Myocyte (in vitro differentiated cells): ENCODE measurements around the gene IGLON5. TPM values are rescaled to one million over a fixed set of nuclear protein-coding genes. Genes with fewer than 3 reads are reported as not detected.
A peak's percentile ranks its signal among the peaks of the same experiment; 100 is the strongest.

ENCODE experiments used
- DNase-seq: peaks from one replicate; pipeline ENCODE4 v3.0.0-alpha.2; 2012; ENCODE audit warnings: low read depth
- total RNA-seq: library from RNA; depleted of rRNA; stranded (reverse); fragments of >200 nt; gene quantifications from 2 replicates; pipeline ENCODE4 v1.2.3, GENCODE V29; 2014

The IGLON5 gene
- total RNA-seq, 1 donor from 2014 or later = not detected

DNA sequence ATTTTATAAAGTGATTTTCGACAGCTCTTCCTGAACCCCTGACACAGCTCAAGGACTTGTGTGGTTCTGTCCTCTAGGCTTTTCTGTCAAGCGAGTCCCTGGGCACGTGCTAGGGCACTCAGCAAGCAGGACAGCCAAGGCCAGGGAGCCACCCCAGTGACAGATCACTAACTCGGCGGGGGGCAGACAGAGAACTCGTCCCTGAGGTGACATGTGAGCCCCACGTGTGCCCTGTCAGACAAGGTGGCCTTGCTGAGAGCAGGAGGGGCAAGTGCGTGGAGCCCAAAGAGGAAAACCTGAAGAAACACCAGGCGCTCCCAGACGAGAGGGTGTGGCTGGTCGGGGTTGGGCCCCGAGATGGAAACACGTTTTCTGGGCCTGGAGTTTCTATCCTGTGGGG, 49.8 kb downstream of the IGLON5 start:
- no peak for DNase-seq

DNA sequence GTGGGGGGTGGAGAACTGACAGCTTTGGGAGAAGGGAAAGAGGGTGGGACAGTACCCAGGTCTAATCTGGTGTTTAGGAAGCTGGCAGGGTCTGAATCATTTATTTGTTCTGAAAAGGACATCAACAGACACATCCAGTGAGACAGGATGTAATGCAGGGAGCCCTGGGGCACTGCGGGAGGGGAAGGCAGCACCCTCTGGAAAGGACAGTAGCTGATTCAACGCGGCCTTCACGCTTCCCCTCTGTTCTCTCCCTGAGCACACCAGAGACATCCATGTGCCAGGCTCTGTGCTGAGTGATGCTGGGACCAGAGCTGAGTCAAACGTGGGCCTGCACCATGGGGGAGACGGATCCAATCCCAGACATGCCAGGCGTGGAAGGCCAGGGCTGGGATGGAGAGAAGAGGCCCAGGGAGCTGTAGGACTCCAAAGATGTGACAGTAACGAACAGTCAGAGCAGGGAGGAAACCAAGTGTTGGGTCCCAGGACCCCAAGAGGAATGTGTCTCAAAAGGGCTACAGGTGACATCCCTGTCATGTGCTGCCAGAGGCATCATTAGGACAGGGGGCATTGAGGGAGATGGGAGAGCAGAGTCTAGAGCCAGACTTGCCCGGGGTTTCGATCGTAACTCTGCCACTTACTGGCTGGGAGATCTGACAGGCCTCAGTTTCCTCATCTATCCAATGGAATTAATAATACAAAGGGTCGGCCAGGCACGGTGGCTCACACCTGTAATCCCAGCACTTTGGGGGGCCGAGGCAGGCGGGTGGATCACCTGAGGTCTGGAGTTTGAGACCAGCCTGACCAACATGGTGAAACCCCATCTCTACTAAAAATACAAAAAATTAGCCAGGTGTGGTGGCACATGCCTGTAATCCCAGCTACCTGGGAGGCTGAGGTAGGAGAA, 53.0 kb downstream of the IGLON5 start:
- no peak for DNase-seq

DNA sequence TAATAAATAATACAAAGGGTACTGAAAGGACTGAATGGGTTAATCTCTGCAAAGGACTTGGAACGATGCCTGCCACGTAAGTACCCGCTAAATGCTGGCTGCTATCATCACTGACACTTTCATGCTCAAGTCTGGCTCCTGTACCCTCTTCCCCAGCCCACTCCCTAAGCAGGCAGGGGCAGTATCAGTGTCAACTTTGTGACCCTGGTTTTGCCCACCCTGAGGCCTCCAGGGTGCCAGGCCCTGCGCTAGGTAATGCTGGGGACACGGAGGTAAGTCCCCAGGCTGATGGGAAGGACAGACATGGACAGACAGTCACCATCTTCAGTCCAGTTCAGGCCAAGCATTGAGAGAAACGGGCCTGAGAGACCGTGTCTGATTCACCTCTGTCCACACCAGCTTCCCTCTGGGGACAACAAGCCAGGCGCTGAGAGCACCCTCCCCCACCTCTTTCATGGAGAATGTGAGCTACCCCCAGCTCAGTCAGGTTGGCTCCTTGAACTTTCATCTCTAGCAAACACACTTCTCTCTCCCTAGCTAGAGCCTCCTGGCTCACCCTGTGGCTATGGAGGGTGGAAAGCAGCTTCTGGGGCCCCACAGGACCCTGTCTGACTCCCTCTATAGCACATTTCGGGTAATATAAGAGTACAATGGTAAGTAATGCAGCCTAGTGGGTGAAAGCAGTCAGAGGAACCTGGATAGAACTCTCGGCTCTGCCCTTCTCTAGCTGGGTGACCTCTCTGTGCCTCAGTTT, 53.9 kb downstream of the IGLON5 start:
- DNase-seq = peak; percentile 42

DNA sequence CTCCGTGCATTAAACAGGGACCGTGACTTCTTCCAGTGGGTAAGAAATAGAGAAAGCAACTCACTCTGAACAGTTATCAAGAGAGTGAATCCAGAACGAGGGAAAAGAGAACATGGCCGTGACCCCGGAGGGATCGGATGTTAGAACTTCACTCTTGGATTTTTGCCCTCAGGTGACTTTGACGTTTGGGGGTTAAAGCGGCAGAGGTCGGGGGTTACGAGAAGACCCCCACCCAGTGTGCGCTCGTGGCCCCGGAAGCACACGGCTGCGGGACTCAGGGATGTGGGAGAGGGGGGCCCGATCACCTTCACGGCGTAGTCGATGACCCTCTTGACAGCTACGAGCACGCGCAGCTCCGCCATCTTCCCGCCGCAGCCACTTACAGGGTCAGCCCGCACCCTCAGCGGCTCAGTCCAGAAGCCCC, 54.5 kb downstream of the IGLON5 start, which contains the start of gene ETFB:
TSS of gene ETFB (minus strand) at position 424 of the 424 bp plus-strand sequence. CDS start at position 362, 62 bp downstream.
- peak; percentile 31 for DNase-seq

DNA sequence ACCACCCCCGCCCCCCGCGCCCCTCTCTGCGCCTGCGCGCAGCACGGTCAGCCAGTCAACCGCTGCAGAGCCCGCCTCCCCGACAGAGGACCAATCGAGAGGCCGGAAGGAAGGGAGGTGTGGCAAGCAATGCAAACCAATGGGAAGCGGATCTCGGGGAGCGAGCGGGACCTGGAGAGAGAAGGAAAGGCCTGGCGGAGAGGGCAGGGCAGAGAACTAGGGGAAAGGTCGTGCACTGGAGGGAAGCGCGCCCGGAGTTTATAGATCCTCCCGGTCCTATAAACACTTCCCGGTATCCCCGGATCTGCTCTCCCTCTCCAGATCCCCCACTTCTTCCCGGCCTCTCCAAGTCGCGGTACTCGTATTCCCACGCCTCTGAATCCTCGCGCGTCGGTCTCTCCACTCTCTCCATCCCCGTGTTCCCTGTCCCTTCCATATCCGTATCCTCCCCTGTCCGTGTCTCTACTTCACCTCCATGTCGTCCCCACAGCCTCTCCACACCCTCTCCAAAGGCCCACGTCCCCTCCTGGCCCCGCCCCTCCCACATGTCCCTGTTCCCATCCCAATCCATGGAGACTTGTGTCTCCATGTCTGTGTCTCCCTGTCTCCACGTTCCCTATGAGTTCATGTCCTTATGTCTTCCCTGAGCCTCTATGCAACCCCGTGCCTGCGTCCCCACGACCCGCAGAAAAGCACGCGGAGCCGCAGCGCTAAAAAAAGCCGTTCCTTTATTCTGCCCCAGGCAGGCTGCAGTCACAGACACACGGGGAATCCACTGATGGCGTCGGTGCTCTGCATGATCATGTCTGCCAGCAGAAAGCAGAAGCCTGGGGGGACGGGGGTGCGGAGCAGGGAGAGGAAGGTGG, 55.2 kb downstream of the IGLON5 start:
- peak; percentile 99 for DNase-seq

DNA sequence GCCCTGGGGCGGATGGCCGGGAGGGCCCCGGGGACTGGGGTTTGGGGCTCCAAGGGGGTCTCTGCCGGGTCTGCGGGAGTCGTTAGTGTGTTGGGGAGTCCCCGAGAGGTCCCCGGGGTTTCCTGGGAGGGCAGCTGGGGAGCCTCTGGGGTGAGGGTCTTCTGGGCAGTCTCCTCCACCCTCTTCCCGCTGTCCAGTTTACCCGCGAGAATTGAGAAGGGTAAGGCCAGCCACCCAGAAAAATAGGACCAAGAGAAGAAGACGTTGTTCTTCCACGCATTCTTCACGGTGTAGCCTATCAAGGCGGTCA, 55.8 kb downstream of the IGLON5 start:
- no peak for DNase-seq

DNA sequence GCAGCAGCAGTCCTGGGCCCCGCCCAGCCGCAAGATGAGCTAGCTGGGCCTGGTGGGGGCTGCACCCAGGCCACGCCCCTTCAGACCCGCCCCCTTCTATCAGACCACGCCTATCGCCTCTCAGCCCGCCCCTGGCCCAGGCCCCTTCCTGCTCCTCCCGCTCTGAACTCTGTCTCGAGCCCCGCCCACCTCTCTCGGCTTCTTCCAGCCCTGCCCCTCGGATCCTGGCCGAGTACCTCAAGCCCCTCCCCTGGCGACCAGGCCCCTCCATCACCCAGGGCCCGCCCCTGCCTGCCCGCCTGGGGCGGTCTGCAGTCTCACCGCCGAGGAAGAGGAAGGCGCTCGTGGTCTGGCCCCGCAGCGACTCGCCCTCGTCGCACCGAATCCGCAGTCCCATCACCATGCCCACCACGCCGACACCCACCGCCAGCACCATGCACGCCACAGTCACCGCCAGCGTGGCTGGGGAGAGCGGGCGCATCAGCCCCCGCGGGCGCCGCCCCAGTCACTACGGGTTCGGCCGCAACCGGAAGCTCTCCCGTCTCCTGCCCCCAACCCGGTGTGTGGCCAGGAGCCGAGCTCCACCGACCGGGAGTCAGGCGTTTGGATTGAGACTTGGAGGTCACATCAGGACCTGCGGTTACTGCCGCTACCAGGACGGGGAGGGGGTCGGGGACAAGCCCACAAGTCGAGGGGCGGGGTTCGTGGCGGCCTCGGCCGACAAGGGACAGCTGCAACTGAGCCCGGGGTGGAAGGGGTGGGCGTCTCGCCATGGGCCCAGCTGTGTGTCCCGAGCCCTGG, 56.3 kb downstream of the IGLON5 start:
- DNase-seq = peak; percentile 98

DNA sequence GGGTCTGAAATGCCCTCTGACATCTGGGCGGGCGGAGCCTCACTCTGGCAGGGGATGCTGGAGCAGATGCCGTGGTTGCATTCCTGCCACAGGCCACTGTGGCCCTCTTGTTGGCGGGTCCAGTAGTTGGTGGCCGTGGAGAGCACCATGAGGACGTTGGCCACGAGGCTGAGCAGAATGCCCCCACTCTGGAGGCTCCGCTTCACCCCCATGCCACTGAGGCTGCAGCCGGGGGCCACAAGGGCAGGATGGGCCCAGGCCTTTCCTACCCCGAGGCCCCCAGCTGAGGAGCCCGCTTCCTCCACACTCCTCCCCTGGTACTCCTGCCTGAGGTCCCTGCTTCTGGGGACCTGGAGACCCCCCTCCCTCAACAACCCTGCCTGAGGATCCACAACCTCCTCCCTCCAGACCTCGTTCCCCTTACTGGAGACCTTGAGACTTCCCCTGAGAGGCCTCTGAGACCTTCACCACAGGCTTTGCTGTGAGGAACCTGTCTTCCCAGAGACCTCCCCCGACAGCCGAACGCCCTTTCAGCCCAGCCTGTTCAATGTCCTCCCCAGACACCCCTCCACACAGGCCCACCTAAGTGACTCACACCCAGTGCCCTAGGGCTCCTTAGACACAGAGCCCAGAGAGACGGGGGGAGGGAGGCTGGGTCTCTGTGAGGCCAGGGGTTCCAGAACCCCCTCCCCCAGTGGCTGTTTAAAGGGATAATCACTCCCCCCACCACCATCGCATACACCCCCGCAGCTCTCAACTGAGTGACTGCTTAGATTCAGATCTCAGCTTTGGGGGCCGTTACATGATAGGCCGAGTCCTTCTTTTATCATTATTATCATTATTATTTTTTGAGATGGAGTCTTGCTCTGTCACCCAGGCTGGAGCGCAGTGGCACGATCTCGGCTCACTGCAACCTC, 57.2 kb downstream of the IGLON5 start, which contains the start of gene CLDND2:
TSS of gene CLDND2 (minus strand) at position 638 of the 917 bp plus-strand sequence. CDS start at position 212, 426 bp downstream.
- DNase-seq = no peak

DNA sequence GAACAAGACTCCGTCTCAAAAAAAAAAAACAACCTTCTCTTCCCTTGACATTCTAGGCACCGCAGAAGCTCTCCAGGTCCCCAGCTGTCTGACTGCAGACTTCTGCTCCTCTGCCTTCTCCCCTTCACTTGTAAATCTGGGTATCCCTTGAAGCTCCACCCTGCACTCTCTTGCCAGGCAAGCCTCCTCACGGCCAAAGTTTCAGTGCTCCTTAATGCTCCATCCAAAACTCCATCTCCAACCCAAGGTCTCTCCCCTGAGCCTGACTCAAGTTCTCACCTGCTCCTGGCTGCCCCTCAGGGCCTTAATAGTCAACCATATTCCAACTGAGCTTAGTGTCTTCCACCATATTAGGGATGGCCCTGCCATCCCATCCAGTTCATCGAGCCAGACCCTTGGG, 58.8 kb downstream of the IGLON5 start:
- DNase-seq = no peak

DNA sequence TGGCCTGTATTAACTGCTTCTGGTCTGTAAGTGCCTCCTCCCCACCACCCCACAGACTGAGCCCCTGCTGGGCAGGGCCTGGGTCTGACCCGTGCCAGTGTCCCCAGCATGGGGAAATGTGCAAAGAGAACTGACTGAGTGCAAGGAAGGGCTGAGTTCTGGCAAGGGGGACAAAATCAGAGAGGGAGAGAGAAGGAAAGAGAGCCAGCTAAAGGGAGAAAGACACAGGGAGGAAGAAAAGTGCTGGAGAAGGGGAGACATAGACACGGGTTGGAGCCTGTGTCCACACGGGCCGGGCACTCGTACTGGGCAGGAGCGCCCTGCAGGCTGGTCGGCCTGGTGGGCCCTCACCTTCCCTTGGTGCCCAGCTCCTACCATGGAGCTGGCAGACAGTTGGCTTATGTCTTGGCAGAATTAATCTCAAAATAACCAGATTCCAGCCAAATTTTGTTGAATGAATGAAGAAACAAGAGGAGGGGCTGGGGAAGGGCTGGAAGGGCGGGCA, 59.8 kb downstream of the IGLON5 start:
- DNase-seq = no peak

DNA sequence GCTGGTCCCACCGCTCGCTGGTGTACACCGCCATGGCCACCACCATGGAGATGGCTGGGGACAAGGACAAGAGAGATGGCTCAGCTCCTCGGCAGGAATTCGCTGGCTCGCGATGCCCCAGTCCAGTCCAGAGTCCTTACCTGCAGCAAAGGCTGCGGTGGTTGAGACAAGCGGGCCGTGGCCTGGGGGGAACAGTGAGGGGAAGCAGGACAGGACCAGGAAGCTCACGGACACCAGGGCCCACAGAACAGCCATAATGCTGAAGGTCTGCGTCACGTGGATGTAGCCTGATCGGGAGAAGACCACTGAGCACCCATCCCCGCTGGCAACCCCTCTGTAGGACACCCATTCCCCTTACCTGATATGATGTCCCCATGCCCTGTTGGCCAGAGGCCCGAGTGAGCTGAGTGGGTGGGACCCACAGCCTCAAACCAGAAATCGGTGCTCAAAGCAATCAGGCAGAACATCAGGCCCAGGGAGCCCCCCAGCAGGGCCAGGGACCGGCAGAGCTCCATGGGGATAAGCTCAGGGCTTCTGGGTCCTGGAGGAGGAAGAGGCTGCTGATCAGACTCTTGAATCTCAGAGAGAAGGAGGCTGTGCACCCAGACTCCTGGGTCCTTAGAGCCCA, 60.7 kb downstream of the IGLON5 start:
- no peak for DNase-seq

DNA sequence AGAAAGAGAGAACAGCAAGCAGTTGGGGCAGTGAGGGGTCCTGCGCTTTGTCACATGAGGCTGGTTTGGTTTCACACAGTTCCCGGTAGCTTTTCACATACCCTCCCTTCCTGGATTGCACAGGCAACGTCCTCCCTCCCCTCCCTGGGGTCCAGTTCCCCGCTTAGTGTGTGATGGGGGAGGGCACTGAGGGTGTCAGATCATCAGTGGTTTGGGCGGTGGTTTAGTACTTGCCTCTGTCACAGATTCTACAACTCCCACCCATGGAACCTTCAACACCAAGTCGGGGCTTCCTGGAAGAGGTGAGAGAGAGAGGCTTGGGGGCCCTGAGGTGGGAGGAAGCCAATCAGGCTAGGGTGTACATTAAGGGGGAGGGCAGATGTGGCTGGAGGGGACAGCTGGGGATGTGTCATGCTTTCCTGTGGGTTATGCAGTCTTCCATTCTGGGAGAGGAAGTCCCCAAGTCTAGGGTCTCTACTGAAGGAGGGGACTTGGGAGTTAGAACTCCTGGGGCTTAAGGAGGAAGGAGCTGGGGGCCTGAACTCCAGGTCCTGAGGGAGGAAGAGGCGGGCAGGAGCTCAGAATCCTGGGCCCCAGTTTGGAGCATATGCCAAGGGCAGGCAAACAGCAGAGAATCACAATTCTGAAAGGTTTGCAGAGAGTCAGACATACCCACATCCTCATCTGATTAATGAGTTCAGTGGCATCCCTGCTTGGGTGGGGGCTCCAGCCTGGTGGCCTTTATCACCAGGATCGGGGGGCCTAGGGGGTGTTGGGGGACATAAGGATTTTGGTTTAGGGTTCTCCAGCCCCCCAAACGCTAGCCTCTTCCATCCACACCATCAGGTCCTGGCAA, 61.4 kb downstream of the IGLON5 start, which contains the start of gene NKG7:
TSS of gene NKG7 (minus strand) at position 6 of the 856 bp plus-strand sequence. CDS start 119 bp downstream, outside the sequence.
- no peak for DNase-seq

DNA sequence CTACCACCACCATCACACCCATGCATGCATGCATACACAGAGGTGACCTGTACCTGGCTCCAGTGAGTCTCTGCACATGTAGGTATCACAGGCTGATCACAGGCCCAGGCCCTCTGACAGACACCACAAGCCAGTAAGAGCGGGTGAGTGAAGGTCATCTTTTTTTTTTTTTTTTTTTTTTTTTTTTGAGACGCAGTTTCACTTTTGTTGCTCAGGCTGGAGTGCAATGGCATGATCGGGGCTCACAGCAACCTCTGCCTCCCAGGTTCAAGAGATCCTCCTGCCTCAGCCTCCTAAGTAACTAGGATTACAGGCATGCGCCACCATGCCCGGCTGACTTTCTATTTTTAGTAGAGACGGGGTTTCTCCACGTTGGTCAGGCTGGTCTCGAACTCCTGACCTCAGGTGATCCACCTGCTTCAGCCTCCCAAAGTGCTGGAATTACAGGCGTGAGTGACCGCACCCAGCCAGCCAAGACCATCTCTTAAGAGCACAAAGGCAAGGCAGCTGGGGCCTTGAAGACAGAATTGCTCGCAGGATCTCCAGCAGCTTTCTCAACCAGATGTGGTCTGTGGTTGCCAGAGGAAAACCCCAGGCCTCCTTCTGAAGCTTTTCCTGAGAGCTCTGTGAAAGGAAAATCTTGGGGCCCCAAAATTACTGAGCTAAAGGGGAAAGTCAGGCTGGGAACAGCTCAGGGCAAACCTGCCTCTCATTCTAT, 64.2 kb downstream of the IGLON5 start:
- DNase-seq = no peak

DNA sequence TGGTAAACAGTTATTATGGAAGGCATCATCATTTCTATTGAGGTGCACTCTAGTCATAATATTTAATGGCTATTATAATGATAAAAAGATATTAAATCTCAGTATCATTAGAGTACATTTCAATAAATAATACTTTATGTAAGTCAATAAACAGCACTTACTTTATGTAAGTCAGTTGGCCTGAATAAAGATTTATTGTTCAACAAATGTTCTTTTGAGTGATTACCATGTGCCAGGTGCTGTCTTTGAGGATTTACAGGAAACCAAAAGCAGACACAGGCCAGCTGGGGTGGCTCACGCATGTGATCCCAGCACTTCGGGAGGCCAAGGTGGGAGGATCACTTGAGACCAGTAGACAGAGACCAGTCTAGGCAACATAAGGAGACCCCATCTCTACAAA, 66.0 kb downstream of the IGLON5 start:
- no peak for DNase-seq

DNA sequence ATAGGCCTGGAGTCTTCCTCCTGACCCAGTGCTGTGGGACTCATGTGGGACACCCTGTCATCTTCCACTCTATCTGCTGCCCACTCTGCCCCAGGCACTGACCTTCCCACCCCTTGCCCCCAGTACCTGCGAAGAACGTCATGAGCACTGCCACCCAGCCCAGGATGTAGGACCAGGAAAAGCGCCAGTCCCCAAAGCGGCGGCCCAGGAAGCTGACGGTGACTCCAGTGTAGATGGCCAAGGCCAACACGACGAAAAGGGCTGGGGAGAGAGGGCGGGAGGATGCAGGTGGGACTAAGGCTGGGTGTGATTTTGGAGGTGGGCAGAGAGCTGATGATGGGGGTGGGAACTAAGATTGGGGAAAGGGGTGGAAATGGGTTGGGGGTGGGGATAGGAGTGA, 68.9 kb downstream of the IGLON5 start:
- no peak for DNase-seq
